G401.6 (cell line): ENCODE data around the gene ALDH1A2.
"Not testable (repeated sequence)": the region's sequence is repeated elsewhere in the genome, so short reads cannot be mapped to it uniquely, and the experiment has no call there.

ENCODE experiments used
- FAIRE-seq: peaks from 2 replicates; lab custom pipeline; 2012; peaks lifted over from hg19 to GRCh38; lab: Jason Lieb, UNC

ALDH1A2 gene

DNA sequence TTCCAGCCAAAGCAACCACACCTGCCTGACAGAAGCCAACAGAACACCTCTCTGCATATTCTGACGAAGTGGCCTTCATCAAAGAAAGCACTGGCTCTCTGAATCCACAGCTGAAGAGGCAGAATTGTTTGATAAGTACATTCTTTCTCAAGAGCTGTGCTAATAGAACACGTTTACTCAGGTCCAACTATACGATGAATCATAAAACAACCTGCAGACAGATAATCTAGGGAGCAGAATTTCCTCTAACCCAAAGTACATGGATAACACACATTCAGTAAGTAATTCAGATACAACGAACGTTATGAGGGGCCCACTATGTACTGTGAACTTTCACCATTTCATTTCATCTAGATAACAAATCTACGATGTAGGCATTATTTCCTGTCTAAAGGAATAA is 25.4 kb downstream of the ALDH1A2 start:
- no peak for FAIRE-seq

DNA sequence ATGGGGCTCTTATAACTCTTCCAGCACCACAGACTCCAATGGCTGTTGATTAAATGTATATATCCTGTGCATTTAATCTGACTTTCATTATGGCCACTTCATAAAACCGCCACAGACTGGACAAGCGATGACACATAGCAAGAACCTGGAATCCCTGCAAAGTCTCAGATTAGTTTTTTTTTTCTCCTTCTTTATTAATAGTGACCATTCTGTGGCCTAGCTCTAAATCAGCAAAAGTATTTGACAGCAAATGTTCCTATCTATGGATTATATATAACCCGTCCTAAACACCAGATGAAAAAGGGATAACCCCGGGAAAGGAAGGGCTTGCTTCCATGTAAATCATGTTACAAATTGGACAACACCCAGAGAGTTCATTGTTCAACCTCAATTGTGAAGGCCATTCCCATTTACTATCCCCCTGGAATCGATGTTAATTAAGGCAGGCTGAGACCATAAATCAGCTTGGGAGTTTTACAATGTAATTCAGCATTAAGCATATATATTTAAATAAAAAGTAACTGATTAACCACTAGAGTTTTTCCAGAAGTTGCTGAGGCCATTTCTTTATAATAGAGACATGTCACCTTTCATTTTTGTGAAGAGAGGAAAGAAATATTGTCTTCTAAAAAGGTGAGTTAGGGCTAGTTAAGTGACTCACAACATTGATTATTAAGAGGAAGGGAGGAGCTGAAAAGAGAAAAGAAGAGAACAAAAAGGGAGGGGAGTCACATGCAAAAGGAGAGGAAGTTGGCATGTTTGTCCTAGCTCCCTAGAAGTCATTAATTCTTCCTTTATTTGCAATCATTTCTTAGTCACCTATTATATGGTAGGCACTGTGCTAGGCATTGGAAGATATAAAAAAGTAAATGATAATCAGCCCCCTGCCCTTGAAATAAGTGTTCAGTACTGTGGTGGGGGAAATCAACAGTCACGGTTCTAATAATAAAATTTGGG is 26.2 kb downstream of the ALDH1A2 start:
- FAIRE-seq, result no peak

DNA sequence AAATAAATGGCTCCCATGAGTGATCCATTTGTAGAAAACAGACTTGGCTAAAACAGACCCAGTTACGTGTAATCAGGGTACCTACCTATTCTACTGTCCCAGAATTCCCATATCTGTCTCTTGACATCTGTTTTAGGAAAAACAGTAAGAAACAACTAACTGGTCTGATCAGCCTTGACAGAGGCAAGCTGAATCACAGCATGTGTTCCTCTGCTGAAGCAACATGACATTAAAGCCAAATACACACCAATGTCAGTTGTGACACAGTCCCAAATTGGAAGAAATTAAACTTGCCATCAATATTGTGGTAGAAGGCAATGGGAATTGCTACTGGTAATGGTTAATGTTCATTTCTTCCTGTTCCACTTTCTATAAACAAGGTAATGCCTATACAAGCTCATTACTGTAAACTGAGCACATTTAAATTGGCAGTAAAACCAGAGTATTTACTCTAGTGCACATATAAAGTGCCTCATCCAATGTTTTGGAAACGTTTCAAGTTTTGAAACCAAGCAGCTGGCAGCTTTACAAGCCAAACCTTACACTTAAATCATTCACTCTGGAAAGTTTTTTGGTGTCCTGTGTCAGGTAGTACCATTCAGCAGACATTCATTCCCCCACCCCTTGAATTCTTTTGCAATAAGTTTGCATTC is 27.0 kb downstream of the ALDH1A2 start:
- no peak for FAIRE-seq

DNA sequence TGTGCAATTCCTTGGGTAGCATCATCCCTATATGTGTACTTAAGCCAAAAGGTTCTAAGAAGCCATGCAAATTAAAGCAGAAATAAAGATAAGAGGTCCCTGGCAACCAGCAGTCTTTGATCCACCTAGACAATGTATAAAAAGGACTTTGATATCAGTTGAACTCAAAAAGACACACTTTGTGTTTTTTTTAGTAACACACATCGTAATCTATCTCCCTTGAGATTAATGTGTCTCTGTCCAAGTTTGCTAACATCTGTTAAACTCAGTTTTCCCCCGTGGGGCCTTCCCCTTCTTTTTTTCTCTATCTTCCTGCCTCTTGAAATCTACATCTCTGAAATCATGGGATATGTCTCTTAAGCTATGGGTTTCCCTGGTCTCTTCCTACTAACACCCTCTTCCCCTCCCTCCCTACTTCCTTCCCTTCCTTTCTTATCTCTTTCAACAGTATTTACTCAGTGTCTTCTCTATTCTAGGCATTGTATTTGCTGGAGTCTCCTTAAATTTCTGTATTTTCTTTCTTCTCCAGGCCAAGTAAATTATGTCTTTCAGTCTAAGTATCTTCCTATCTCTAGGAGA is 27.7 kb downstream of the ALDH1A2 start:
- no peak for FAIRE-seq

DNA sequence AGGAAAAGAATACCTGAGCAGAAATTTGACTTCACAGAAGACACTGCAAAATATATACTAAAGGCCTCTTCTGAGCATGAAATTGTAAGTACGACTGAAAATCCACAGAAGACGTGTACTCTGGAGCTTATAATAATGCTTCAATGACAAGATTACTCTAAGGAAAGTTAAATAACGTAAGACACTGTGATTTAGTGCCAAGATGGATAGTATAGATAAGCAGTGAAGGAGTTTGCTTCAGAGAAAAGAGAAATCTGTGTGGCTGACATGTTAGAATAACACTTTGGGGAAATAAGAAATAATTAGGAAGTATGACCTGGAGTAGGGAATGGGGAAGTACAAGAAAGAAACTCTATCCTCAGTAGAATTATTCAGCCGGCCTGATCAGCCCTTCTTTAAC is 28.9 kb downstream of the ALDH1A2 start:
- FAIRE-seq, result no peak

DNA sequence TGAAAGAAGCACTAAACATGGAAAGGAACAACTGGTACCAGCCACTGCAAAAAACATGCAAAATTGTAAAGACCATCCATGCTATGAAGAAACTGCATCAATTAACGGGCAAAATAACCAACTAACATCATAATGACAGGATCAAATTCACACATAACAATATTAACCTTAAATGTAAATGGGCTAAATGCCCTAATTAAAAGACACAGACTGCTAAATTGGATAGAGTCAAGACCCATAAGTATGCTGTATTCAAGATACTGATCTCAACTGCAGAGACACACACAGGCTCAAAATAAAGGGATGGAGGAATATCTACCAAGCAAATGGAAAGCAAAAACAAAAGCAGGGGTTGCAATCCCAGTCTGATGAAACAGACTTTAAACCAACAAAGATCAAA is 37.1 kb downstream of the ALDH1A2 start:
- not testable (repeated sequence) for FAIRE-seq

DNA sequence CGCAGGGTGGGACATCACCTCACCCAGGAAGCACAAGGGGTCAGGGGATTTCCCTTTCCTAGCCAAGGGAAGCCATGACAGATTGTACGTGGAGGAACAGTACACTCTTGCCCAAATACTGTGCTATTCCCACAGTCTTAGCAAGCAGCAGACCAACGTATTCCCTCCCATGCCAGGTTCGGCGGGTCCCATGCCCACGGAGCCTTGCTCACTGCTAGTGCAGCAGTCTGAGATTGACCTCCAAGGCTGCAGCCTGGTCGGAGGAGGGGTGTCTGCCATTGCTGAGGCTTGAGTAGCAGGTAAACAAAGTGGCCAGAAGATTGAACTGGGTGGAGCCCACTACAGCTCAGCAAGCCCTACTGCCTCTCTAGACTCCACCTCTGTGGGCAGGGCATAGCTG is 39.0 kb downstream of the ALDH1A2 start:
- FAIRE-seq, result no peak

DNA sequence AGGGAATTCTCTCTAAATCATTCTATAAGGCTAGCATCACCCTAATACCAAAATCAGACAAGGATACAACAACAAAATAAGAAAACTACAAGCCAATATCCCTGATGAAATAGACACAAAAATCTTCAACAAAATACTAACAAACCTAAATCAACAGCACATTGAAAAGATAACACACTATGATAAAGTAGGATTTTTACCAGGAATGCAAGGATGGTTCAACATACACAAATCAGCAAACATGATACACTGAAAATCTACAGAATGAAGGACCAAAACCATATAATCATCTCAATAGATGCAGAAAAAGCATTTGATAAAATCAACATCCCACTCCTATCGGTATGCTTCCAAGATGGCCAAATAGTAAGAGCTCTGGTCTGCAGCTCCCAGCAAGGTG is 39.5 kb downstream of the ALDH1A2 start:
- no peak for FAIRE-seq

DNA sequence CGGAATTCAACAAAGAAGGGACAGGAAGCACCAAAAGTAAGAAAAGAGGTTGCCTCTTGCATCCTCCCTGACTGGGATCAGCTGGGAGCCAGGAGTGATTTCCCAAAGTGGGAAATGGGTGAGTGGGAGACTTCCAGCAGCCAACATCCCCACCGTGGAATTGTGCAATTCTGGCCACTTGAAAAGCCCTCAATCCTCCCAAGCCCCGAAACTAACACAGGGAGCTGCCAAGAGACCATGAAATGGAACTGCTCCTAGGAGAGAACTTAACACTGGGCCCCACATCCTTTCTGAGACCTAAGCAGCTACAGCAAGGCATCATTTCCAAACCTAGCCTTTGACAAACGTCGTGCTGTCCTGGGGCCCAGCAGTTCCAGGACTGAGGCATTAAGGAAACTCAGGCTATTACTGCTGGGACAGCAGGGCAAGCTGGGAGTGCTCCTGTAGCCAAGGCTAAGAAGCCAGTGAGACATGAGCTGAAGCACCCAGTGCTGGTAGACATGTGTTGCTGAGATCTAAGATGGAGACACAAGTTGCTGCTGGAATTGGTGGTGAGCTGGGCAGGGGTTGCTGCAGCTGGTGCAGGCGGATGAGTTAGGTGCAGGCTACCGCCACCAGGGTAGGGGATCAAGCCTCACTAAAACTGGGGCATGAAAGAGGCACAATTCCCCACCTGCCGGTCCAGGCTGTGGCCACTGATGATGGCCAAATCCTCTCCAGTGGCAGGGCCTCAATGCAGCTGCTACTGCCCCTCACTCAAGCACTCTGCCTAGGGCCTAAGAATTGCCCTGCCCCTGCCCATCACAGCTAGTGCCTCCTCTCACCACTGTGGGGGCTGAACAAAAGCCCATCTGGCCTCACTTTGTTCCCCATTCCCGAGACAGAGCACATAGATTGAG is 43.9 kb downstream of the ALDH1A2 start:
- FAIRE-seq, result no peak

DNA sequence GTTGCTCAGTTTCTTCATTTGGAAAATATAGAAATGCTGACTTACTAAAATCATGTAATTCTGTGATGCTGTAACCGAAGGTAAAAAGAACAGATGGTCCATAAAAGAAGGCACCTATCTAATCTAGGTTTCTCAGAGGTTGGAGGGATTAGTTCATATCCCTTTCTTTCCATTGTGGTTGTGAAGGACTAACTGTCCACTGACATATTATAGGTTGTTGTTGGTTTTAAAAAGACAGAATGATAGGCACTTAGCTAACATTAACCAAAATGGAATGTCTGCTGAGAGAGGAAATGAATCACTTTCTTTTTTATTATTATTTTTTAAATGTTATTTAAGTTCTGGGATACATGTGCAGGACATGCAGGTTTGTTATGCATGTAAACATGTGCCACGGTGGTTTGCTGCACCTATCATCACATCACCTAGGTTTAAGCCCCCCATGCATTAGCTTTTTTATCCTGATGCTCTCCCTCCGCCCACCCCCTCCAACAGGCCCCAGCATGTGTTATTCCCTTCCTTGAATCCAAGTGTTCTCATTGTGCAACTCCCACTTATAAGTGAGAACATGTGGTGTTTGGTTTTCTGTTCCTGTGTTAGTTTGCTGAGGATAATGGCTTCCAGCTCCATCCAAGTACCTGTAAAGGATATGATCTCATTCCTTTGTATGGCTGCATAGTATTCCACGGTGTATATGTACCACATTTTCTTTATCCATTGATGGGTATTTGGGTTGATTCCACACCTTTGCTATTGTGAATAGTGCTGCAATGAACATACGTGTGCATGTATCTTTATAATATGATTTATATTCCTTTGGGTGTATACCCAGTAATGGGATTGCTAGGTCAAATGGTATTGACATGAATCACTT is 45.8 kb downstream of the ALDH1A2 start:
- no peak for FAIRE-seq

DNA sequence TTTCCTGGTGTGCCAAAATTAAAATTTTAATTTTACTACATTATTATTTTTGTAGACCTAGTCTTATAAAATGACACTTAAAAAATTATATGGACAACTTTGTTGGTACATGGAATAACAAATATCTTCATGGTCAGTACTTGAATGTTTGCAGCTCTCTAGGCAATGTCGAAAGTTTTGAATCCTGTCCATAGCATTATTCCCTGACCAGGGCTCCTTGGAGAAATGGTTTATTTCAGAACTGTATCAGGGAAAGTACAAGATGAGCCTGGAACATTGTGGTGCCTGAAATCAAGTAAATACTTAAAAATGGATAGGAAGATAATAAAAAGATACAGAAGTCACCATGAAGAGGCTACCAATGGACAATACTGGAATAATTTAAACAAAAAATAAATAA is 47.6 kb downstream of the ALDH1A2 start:
- no peak for FAIRE-seq

DNA sequence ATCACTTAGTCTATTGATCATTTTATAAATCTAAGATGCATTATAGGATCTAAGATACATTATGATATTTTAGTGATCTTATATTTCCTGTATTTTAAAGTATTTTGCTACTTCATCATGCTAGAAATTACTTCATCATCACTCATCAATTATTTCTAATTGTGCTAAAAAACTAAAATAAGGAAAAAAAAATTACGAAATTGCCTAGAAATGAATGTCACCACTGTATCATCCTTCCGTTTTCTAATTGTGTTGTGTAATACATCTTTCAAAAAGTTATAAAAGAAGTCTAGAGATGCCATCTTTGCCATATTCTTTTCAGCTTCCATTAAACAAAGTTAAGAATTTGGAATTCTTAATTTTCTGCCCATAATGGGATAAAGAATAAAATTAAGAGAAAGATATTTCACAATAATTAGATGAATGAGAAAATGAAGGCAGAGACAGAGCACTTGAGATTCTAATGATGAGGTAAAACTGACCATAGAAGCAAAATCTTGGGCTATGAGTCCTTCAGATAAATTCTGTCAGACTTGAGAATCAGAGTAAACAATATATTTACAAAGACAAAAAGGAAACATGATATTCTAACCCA is 48.8 kb downstream of the ALDH1A2 start:
- FAIRE-seq, result no peak

DNA sequence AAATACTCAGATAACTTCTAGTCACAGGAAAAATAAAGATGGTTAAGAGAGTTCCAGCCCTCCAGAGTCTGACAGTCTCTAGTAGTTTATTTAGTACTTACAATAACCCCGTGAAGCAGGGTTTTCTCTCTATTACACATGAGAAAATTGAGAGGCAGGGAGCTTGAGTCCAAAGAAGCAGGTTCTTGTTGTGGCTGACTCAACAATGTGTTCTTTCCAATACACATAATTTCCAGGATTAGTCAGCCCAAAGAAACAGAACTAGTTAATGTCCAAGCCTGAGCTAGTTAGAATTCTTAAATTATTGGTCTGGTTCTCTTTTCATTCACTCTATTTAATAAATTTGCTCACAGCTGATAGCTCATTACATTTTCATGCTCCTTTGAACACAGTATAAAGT is 49.9 kb downstream of the ALDH1A2 start:
- no peak for FAIRE-seq

DNA sequence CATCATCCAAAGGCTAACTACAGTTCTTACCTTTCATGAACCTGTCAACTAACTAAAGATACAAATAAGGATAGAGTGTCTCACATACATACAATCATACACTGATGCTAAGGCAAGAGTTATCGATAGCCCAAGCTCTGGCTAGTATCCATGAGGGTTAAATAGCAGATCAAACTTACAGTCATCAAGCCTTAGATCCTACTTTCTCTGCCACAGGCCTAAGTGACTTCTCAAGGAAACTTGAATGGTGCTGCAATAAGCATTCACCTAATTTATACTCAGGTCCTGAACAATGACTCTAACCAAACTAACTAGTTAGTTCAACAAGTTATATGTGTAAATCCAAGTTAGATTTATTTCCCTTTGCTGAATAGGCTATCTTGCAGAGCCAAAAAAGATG is 51.0 kb downstream of the ALDH1A2 start:
- no peak for FAIRE-seq

DNA sequence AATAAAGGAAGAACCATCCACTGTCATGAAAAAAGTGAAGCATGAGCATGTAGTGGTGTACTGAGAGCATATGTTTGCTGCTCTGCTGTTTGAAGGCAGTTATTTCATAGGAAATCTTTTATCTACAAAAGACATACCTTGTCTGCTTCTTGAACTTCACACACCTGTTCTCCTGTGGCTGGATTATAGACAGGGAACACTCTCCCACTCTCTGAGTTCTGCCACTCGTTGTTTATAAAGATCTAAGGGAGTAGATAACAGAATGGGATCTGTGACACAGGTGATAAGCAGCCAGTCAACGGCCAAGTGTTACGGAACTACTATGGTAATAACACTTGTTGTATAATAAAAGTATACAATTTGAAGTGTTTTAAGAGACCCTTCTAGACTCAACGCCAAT is 51.5 kb downstream of the ALDH1A2 start:
- FAIRE-seq, result no peak

DNA sequence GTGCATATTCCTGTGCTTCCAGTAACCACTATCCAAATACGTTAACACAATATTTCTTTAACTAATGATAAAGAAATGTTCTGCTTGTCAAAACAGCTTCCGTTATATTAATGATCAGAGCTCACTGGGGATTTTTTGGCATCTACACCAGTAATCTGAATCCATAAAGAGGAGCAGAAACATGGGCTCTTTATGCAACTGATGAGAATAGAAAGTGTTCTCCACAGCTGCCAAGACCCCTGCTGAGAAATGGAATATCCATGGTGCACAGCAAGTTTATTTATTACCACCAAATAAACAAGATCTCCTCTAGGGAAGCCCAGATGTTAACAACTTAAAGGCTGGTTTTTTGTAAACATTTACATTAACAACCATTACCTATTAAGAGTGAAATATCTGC is 54.5 kb downstream of the ALDH1A2 start:
- no peak for FAIRE-seq

DNA sequence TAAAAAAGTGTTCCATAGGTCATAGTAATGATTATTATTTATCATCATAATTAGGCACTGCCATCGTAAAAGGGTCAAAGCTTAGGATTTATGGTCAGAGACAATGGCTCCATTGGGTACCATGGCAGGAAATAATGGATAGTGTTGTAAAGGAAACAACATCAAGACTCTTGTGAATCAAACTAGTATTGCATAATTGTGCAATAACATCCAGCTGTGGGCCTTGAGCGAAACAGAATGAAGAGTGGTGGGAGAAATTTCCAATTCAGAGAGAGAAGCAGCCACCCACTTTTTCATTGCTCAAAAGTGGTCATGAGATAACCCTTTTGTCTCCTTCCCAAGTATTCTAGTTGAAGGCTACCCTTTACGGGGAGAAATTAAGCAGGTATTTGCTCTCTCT is 61.7 kb downstream of the ALDH1A2 start:
- no peak for FAIRE-seq

DNA sequence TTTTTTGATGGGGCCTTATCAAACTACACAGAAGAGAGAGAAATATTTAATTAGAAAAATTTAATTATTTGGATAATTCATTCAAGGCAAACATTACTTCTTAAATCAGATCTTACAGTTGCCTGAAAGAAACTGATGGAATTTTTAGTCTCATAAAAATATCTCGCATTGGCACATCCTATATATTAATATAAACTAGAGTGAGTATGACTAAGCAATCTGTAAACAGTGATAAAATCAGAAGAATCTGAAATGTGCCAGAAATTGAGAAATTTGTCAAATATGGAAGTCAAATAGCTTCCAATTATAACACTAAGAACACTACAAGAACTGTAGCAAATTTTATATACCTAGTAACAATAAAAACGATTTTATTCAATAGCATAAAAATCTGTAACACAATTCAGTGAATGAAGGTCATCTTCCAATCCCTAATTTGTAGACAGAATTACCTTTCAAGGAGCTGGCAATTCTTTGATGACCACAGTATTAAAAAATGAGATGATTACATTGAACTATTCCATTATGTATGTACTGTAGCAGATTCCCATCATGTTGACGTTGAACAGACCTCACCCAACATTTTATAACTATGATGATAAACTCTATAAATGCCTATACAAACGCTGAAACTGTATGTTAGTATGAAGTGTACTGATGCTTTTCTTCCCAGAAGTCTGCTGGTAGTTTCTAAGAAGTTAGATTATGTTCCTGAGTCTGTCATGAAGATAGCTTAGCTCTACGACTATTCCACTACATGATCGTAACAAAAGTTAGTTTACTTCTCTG is 63.0 kb downstream of the ALDH1A2 start:
- no peak for FAIRE-seq

DNA sequence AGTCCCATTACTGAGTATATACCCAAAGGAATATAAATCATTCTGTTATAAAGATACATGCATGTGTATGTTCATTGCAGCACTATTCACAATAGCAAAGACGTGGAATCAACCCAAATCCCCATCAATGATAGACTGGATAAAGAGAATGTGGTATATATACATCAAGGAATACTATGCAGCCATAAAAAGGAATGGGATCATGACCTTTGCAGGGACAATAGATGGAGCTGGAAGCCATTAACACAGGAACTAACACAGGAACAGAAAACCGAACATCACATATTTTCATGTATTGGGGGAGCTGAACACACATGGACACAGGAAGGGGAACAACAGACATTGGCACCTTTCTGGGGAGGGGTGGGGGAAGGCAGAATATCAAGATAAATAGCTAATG is 65.8 kb downstream of the ALDH1A2 start:
- not testable (repeated sequence) for FAIRE-seq

DNA sequence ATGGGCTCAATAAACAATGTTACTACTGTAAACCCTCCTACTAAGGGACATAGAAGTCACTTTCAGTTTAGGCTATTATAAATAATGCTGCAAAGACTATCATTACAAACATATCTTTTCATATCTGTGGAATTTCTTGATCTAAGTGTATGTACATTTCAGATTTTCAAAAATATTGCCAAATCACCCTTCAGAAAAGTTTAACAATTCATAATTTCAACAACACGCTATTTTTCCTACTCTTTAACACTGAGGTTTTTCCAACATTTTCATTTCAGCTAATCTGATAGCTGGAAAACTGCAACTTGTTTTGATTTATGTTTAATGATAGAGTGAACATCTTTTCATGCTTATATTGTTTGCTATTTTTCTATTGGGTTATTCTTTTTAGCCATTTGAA is 69.0 kb downstream of the ALDH1A2 start:
- FAIRE-seq, result no peak
